Tibial nerve (tissue), 3 donors: ENCODE data around the gene IL18R1.

Experiments used
- CTCF ChIP-seq, 5 experiments: fragments of 200-600 bp in 3 of 5; fragments of 450-650 bp in 2 of 5; sonication (generic) in 3 of 5; IDR thresholded peaks; one replicate each; pipeline ENCODE4 v1.5.1; 2016 to 2019; ENCODE audit warnings: antibody characterized with exemption in 5 of 5, mild to moderate bottlenecking in 3 of 5, moderate library complexity in 2 of 5
- POLR2A ChIP-seq, 2 donors: fragments of 450-650 bp; IDR thresholded peaks; one replicate each; pipeline ENCODE4 v1.6.1; 2017; ENCODE audit warnings: antibody characterized with exemption in 2 of 2, mild to moderate bottlenecking in 2 of 2, moderate library complexity in 2 of 2

GRCh38 chr2:102310964-102311640 is 44.5 kb upstream of the IL18R1 start, which contains the start of gene IL1RL1:
- TF ChIP-seq POLR2A (IDR thresholded peaks at IDR 0.05) = no peak
- TF ChIP-seq CTCF (IDR thresholded peaks at IDR 0.05) = no peak
